ENCODE measurements around the gene MEF2D.

The MEF2D gene

GRCh38 chr1:156485984-156486383 lies 14.6 kb downstream of the MEF2D start:
- DNase-seq: no peak

- no peak for DNase-seq
Measured at GRCh38 chr1:156484480-156485058, 16.0 kb downstream of the MEF2D start.

- DNase-seq: no peak
Measured at GRCh38 chr1:156483397-156483796, 17.2 kb downstream of the MEF2D start.

GRCh38 chr1:156482276-156482675 lies 18.3 kb downstream of the MEF2D start:
- no peak for DNase-seq

GRCh38 chr1:156481527-156481926 lies 19.0 kb downstream of the MEF2D start:
- DNase-seq: peak; percentile 43

- peak; percentile 74 for DNase-seq
Measured at GRCh38 chr1:156480411-156481192, 20.0 kb downstream of the MEF2D start.

- no peak for DNase-seq
Measured at GRCh38 chr1:156480016-156480370, 20.6 kb downstream of the MEF2D start.

GRCh38 chr1:156479093-156480015 lies 21.2 kb downstream of the MEF2D start:
- no peak for DNase-seq

GRCh38 chr1:156478250-156478627 lies 22.3 kb downstream of the MEF2D start:
- no peak for DNase-seq

GRCh38 chr1:156477526-156478249 lies 22.9 kb downstream of the MEF2D start:
- DNase-seq: no peak

GRCh38 chr1:156476501-156477298 lies 23.9 kb downstream of the MEF2D start:
- DNase-seq: peak; percentile 59

GRCh38 chr1:156475568-156476500 lies 24.7 kb downstream of the MEF2D start:
- DNase-seq: no peak

GRCh38 chr1:156474966-156475365 lies 25.6 kb downstream of the MEF2D start:
- no peak for DNase-seq

GRCh38 chr1:156471496-156472490 lies 28.8 kb downstream of the MEF2D start:
- no peak for DNase-seq

GRCh38 chr1:156470473-156470872 lies 30.1 kb downstream of the MEF2D start:
- DNase-seq: no peak

GRCh38 chr1:156468693-156469345 lies 31.8 kb downstream of the MEF2D start:
- no peak for DNase-seq

- DNase-seq: no peak
Measured at GRCh38 chr1:156467906-156468305, 32.7 kb downstream of the MEF2D start.

GRCh38 chr1:156467385-156467784 lies 33.2 kb downstream of the MEF2D start:
- no peak for DNase-seq

GRCh38 chr1:156465747-156466365 lies 34.7 kb downstream of the MEF2D start:
- DNase-seq: no peak
